Keratinocyte (primary cell): ENCODE measurements around the gene TRIM75.

Experiments
- CTCF ChIP-seq, 3 experiments: IDR thresholded peaks in 1 of 3; conservative IDR thresholded peaks in 1 of 3; optimal IDR thresholded peaks in 1 of 3; 2 replicates in 2 of 3; 3 replicates in 1 of 3; pipeline versions ENCODE3 to v1.5.1; 2011; ENCODE audit warnings: low read length in 3 of 3, mild to moderate bottlenecking in 3 of 3, moderate library complexity in 2 of 3, control low read depth in 1 of 3, inconsistent platforms in 1 of 3; ENCODE audit not compliant: insufficient read depth in 2 of 3; ENCODE audit errors: extremely low read depth in 1 of 3
- EZH2 ChIP-seq: IDR thresholded peaks from one replicate; pipeline ENCODE4 v1.6.1; 2012; ENCODE audit warnings: inconsistent platforms, mild to moderate bottlenecking, low read length, moderate library complexity

- TF ChIP-seq CTCF (optimal IDR thresholded peaks at IDR 0.05 in 1 of 3, IDR thresholded peaks at IDR 0.05 in 1 of 3, conservative IDR thresholded peaks at IDR 0.05 in 1 of 3; ENCODE audit: extremely low read depth in 1 of 3, insufficient read depth in 2 of 3, low read length in 3 of 3) (no peak), EZH2 (no peak)
Observed at GRCh38 chr4:165011403-165011802, 42.3 kb upstream of the TRIM75 start.
